GM21576 (cell line): ENCODE data around the gene MCTP1.
A peak's percentile ranks its signal among the peaks of the same experiment; 100 is the strongest.
"Not testable (repeated sequence)": the region's sequence is repeated elsewhere in the genome, so short reads cannot be mapped to it uniquely, and the experiment has no call there.

ENCODE experiments used
- ATAC-seq: cut with Tn5 transposase; IDR thresholded peaks from one replicate; pipeline ENCODE4 v1.9.1; 2021; ENCODE audit warnings: mild to moderate bottlenecking, moderate library complexity; ENCODE audit not compliant: unreplicated experiment

Gene MCTP1

DNA sequence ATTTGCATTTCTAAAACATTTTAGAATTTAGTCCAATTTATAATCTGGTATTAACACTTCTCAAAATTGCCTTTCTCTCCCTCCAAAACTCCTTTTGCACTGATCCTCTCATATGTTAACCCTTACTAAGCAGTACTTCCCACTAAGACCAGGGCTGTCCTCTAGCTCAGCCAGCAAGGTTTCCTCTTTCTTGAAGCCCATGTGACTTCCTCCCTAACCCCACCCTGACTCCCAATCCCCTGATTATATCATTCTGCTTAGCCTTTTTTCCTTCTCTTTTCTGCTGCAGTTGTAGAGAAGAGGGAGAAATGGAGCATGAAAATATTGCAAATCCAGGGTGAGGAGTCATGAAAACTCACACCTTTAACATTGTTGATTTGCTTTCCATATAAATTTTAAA, 241.7 kb downstream of the MCTP1 start:
- ATAC-seq: no peak

DNA sequence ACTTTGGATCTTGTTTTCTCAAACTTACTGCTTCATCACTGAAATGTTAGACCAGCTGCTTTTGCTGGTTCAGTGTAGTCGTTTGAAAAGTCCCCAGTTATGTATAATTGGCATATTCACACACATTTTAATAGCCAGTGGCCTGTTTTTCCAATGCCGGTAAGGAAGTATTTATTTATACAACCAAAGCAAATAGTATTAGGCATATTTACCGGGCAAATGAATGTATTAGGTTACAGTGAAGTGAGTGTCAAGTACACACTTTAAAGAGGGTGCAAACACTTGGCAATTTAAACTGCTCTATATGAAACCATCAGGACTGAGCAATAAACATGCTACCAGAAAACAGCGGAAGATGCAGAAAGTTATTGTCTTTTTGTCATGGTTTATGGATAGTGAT, 242.9 kb downstream of the MCTP1 start:
- ATAC-seq: no peak

DNA sequence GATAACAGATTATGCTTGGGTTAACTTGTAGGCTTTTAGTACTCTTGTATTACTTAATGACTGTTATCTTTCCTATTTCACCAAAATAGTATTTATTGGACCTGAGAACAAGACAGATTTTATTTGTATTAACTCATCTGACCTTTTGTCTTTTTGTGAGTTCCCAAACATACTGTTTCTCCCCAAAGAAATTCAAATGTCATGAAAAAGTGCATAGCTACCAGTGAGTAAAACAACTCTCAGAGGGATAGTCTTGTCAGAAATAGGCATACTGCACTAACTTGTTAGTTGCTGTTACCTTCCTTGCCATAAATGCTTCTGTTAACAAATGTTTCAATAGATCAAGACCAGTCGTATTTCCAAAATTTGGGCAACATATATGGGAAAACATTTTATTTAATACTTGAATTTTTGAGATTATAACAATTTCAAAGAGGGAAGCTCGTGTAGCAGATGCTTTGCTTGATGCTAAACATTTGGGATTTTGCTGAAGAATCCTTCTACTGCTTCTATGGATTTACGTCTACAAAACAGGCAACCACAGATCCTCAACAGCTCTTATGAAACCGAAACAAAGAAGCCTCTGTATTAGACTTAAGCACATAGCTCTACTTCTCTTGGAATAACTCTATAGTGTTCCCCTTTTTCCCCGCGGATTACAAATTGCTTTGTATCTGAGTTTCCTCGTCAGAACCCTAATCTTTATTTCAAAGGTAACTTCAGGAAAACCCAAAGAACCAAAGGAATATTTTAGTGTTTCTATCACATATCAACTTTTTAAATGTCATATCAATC, 248.8 kb downstream of the MCTP1 start:
- ATAC-seq: no peak

DNA sequence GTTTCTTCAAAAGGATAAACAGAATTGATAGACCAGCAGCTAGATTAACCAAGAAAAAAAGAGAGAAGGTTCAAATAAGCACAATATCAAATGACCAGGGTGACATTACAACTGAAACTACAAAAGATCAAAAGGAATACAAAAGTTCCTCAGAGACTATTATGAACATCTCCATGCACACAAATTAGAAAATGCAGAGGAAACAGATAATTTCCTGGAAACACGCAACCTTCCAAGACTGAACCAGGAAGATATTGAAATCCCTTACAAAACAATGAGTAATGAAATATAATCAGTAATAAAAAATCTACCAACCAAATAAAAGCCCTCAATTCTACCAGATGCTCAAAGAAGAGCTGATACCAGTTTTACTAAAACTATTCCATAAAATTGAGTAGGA, 252.1 kb downstream of the MCTP1 start:
- no peak for ATAC-seq

DNA sequence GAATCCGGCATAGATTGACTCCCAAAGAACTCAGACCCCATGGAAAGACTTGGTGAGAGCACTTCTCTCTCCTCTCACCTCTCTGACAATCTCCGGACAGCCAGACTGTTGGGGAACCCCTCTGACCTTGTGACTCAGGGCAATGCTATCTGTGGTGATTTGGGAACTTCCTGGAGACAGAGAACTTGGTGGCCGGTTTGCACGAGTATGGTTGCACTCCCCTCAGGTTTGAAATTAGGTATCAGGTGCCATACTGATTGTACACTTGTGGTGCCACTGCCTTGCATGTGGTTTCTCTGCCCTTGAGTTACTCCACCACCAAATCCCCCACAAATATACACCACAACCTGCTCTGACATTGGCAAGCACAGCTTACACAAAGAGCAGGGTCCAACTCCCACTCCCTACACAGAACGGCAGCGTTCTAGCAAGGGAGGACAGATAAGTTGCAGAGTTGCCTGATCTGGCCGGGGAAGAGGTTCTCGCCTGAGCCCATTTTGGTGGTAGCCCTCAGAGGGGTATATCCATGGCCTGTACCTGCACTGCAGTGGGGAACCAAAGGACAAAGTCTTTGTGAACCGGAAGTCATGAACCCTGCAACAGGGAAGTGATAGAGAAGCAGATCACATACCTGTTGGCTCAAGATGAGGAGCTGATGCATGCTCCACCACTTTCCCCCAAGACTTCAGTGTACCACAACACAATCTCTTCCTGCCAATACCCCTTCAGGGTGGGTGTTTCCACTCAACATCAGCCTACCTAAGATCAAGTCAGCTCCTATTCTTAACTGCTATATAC, 255.1 kb downstream of the MCTP1 start:
- ATAC-seq: peak; percentile 37

DNA sequence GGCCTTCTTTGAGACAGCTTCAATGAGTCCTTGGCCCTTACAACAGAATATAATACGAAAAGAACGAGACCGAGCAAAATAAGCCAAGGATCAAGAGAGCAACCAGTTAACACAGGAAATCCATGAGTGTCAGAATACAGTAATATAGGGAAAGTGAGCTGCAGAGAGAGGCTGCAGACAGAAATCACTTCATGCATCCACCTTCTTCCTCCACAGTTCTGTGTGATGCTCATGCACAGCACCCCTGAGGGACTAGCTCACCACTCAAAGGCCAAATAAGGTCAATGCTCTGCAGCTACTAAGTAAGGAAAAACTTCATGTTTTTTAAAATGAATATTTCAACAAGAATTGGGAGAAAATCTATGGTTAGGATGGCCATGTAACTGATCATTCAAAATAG, 257.1 kb downstream of the MCTP1 start:
- peak; percentile 26 for ATAC-seq

DNA sequence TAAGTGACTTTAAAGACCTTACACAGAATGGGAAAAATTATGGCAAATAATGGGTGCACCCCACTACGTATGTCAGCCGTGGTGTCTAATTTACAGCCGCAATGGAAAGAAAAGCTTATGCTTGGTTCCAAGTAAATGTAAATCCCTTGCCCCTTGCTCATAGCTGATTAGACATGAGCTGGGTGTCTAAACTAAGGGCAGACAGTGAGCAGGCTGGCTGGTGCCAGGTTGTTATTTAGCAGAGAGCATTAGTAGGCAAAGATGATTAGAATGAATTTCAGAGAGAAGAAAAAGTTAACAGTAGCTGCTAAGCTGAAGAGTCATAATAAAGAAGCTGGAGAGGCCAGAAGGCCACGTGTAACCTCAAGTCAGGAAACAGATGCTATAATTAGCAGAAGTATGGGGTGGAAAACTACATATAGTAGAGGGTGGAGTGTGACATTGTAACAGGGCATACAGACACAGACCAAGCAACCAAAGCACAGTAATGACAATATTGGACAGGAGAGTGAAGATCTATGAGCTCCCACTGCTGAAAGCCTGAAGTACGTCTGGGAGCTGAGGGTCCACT, 257.7 kb downstream of the MCTP1 start:
- peak; percentile 39 for ATAC-seq

DNA sequence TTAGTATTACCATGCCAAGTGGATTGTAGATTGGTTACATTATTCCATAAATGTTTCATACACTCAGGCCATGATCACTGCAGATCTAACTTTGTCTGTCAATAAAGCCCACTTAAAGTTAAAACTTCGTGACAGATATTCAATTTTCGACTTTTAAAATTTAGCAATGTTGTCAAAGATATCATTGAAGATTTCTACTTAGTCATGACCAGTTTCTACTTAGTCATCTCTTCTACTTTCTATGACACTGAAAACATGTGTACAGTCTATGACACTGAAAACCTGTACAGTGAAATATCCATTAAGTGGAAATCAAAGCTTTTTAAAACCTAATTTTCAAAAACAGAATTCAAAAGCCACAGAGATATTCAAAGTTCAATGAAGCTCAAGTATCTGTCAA, 258.2 kb downstream of the MCTP1 start:
- ATAC-seq: no peak

DNA sequence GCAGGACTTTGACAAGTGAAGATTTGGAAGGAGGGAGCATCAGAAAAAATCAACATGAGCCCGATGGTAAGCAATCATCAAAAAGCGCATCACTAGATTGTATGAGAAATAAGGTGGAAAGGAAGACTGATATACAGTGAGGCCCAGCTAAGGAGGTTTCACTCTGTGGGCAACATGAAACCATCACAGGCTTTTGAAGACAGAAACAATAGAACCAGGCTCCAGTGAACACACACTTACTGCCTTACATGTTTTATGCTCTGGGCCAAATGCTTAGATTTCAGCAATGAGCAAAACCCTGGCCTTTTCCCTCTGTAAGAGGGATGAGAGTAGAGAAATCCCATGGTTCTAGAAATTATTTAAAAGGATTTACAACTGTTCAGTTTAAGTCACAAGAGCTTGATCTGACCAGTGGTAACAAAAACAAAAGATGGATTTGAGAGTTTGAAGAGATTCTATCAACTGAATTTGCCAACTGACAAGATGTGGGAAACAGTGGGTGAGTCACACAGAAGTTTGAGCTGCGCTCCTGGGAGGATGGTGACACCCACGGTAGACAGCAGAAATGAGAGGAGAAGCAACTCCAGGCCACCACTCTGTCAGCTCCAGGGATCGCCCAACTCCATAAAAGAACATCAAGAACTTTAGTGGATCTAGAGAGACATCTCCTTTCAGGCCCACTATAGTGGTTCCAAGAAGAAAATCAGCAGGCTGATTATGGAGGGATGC, 261.8 kb downstream of the MCTP1 start:
- peak; percentile 69 for ATAC-seq

DNA sequence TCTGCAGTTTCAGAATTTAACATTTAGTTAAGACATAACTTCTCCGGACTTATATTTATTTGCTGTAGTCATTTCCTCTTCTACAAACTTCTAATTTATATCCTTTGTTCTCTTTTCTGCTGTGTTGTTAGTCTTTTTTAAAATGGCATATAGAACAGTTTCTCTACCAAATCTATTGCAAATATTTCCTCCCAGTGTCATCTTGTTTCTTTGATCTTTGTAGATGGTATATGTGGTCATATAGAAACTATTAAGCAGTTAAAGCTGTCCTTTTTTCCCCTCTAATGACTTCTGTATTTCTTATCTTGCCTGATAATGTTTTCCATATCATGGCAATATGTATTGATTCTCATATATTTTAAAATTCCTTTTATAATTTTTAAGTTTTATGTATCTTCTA, 264.5 kb downstream of the MCTP1 start:
- no peak for ATAC-seq

DNA sequence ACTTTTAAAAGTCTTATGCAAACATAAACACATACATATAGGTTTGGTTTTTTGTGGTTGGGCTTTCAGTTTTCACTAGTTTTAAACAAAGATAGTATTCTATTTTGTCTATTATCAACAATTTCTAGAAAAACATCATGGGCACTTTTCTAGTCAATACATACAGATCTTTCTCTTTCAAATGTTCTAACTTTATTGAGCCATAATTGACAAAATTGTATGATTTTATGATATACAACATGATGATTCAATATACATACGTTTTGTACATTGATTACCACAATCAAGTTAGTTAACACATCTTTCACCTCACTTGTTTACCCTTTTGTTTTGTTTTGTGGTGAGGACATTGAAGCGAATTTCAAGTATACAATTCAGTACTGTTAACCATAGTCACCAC, 265.9 kb downstream of the MCTP1 start:
- no peak for ATAC-seq

DNA sequence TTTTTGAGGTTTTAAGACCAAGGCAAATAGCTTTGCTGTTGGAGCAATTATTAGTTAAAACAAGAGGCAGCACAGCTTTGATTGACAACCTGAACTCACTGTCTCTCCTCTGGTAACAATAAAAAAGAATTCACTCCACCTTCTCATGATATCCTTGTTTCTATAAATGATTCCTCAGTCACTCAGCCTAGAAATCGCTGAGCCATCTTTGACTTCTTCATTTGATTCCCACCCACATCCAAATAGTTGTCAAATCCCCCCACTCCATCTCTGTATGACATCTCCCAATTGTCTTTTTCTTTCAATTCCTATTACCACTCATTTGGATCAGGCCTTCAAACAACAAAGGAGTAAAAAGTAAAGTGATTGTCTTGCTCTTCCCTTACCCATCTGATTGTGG, 266.4 kb downstream of the MCTP1 start:
- no peak for ATAC-seq

DNA sequence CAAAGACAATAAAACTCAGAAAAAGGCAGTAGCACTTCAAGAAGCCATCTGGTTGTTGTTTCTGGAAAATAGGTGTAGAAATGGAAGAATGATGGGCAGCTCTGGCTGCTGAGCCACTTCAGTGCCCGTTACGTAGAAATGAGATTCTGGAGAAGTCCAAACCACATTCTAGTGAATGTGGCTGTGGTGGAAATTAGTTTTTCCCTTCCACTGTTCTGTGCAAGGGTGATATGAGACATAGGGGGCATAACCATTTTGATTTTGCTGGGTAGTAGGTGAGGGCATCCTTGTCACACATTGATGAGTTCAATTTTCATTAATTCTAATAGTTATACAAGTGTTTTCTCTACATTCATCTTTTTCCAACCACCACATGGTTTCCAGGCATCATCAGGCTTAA, 275.1 kb downstream of the MCTP1 start:
- no peak for ATAC-seq

DNA sequence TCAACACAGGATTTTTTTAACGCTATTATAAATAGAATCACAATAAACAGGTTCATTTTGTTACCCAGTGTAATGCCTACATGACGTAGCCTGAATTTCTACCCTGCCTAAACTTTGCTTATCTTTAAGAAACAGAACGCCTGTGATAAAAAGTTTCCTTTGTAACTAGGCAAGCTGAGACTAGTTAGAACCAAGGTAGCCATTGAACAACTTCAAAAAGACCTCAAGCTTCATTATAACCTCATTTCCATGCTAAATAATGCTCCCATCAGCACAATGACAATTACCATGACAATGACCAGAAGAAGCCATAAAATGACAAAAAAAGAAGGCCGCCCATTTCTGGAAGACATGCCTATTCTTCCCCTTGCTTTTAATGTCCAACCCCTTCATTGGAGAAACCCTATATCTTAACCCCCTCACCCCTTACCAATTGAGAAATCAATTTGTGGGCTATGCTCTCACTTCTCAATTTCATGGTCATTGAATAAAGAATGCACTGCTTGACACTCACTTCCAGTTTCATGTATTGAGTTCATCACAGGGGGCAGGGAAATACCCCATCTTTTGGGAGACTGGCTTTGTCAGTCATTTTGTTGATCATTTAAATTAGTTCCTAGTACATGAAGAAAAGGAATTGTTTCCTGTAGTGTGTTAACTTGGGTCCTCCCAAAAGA, 276.8 kb downstream of the MCTP1 start:
- peak; percentile 78 for ATAC-seq

DNA sequence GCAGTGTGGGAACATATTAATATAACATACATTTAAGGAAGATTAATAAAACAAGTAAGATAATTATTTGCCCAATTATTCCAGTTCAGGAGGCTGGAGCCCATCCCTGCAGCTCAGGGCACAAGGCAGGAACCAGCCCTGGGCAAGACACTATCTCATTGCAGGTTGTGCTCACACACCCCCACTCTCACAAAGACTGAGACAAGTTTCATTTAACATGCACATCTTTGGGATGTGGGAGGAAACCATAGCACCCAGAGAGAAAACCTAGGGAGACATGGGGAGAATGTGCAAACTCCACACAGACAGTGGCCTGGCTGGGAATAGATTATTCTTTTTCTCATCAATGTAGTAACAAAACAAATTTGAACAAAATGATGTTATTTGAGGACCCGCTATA, 279.1 kb downstream of the MCTP1 start:
- no peak for ATAC-seq

DNA sequence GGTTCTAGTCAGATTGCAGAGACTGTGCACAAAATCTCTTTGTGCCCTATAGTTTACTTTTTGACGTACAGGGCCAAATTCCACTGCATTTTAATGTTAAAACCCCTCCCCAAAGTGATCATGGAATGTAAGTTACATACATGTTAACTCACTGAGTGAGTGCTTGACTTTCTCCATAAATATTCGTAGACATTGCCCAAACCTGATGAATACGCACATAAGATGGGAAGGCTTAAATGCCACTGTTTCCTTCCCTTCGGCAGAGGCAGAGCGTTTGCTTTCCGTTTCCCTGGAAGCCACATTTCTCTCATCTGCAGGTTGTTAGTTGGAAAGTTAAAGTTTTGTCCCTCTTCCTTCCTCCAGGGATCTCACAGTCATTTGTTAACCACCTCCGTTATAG, 286.2 kb downstream of the MCTP1 start:
- ATAC-seq: no peak

DNA sequence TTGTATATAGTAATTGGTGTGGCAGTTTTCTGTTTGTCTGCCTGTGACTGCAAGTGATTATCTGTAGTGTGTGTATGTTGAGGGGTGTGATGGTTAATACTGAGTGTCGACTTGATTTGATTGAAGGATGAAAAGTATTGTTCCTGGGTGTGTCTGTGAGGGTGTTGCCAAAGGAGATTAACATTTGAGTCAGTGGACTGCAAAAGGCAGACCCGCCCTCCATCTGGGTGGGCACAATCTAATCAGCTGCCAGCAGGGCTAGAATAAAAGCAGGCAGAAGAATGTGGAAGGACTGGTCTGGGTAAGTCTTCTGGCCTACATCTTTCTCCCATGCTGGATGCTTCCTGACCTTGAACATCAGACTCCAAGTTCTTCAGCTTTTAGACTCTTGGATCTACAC, 290.4 kb downstream of the MCTP1 start:
- ATAC-seq: not testable (repeated sequence)

DNA sequence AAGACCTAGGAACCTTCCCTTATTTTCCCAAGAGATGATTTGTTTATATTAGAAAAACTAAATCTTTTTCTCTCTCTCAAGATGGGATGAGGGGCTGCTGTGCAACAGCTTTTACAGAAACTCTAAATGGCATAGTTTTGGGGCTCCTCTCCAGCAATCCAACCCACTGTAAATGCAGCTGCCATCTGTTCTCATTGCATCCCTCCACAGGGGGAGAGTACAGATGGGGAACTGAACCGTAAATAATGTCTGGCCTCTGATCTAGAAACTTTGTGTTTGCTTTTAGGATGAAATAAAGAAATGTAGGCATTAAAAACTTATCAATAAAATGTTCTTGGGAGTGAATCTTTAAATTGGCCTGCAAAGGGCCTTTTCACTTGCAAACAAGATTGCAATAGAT, 291.4 kb downstream of the MCTP1 start:
- ATAC-seq: no peak

DNA sequence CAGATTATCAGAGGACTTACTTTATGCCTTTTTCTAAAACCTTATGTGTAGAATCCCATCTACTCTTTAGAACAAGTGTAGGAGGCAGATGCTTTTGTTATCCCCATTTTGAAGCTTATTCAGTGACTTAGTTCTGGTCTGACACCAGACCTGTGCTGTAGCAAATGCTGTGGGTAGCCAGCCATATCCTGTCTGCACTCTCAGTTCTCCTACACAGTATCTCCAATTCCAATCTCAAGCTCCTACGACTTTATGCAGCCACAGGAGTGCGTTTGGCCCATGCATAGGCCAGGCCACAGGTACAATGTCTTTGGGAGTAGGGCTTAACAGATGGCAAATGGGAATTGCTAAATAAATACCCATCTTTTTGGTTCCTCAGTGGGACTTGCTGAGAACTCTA, 292.6 kb downstream of the MCTP1 start:
- peak; percentile 80 for ATAC-seq

DNA sequence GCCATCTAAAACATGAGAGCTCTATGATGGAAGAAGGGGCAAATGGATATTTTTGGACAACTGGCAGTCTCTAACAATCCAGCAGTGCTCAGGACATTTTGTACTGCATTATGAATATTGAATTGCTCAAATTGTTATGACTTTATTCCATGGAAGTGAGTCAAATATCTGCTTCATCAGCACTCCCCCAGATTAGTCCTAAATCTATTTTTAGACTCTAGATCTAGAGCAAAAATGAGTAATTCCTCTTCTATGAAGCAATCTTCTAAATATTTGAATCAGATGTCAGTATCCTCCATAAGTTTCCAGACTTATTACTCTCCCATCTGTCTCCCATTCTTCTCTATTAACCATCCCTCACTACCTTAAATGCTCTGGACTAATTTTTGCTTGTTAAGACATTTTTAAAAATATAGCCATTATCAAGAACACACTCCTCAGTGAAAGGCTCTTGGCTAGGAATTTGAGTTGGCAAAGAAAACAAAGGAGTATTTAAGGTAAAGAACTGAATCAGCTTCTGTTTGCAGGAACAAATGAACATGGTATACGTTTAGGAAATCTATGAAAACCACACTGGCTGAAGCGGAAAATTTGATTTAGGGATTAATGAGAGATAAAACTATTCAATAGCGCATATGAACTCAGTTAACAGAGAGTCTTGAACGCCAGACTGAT, 300.9 kb downstream of the MCTP1 start:
- no peak for ATAC-seq
